NCI-H460 (cell line): Measurements from ENCODE around the gene KCNJ15. TPM values are rescaled to one million over a fixed set of nuclear protein-coding genes. Genes with fewer than 3 reads are reported as not detected.

Experiments used
- DNase-seq: peaks from one replicate; pipeline ENCODE4 v3.0.0-alpha.2; 2016; ENCODE audit warnings: low read depth; ENCODE audit errors: extremely low read depth
- total RNA-seq: library from RNA; depleted of rRNA; stranded (reverse); fragments of >200 nt; shearing (Covaris generic); gene quantifications from 2 replicates; pipeline ENCODE4 v1.2.3, GENCODE V29; 2014; rRNA removed

Gene KCNJ15
- total RNA-seq, 1 experiment from 2014 or later = not detected

GRCh38 chr21:38351961-38352521 is 95.2 kb downstream of the KCNJ15 start:
- DNase-seq = no peak

GRCh38 chr21:38352536-38353219 is 95.9 kb downstream of the KCNJ15 start:
- DNase-seq = peak; percentile 43

GRCh38 chr21:38354231-38354630 is 97.4 kb downstream of the KCNJ15 start:
- no peak for DNase-seq

GRCh38 chr21:38354746-38355145 is 98.0 kb downstream of the KCNJ15 start:
- no peak for DNase-seq

GRCh38 chr21:38355353-38355752 is 98.6 kb downstream of the KCNJ15 start:
- DNase-seq = no peak

GRCh38 chr21:38355992-38356781 is 99.4 kb downstream of the KCNJ15 start:
- DNase-seq = peak; percentile 48

Other genes starting within 250 kb of the KCNJ15 start
- not detected in 2 replicates for gene ERG, start 241.5 kb downstream of the KCNJ15 start, total RNA-seq